GM23248 (cell line): ENCODE data around the gene NFKBIA. TPM values are rescaled to one million over a fixed set of nuclear protein-coding genes. Genes with fewer than 3 reads are reported as not detected.
"Not testable (repeated sequence)": the region's sequence is repeated elsewhere in the genome, so short reads cannot be mapped to it uniquely, and the experiment has no call there.

Experiments
- DNase-seq: peaks from one replicate; pipeline ENCODE4 v3.0.0-alpha.2; 2015
- H2AFZ ChIP-seq: fragments of 200-600 bp; sonication (generic); 2 replicates; pipeline ENCODE4 v1.6.1; 2016; ENCODE audit warnings: antibody characterized with exemption
- H3F3A ChIP-seq: fragments of 200-600 bp; sonication (generic); 2 replicates; pipeline ENCODE4 v1.6.1; 2016; ENCODE audit warnings: mild to moderate bottlenecking, antibody characterized with exemption, mixed run types; ENCODE audit not compliant: insufficient read depth
- H3K27ac ChIP-seq: fragments of 200-600 bp; sonication (generic); 2 replicates; pipeline ENCODE4 v1.5.1; 2016; ENCODE audit warnings: mild to moderate bottlenecking
- H3K27me3 ChIP-seq: fragments of 200-600 bp; sonication (generic); replicated peaks from 2 replicates; pipeline ENCODE4 v1.6.1; 2016; ENCODE audit warnings: mild to moderate bottlenecking; ENCODE audit not compliant: insufficient read depth
- H3K36me3 ChIP-seq: fragments of 200-600 bp; sonication (generic); 2 replicates; pipeline ENCODE4 v1.6.1; 2016; ENCODE audit warnings: low read depth, mild to moderate bottlenecking
- H3K4me1 ChIP-seq: fragments of 200-600 bp; sonication (generic); 2 replicates; pipeline ENCODE4 v1.6.1; 2016; ENCODE audit warnings: mild to moderate bottlenecking; ENCODE audit not compliant: insufficient read depth
- H3K4me2 ChIP-seq: fragments of 200-600 bp; sonication (generic); one replicate; pipeline ENCODE4 v1.6.1; 2016; ENCODE audit warnings: mild to moderate bottlenecking; ENCODE audit not compliant: unreplicated experiment
- H3K4me3 ChIP-seq: fragments of 200-600 bp; sonication (generic); 2 replicates; pipeline ENCODE4 v1.5.1; 2016; ENCODE audit warnings: mild to moderate bottlenecking
- H3K79me2 ChIP-seq: fragments of 200-600 bp; sonication (generic); 2 replicates; pipeline ENCODE4 v1.6.1; 2016; ENCODE audit warnings: mild to moderate bottlenecking; ENCODE audit not compliant: insufficient read depth
- H3K9ac ChIP-seq: fragments of 200-600 bp; sonication (generic); 2 replicates; pipeline ENCODE4 v1.6.1; 2016; ENCODE audit warnings: mild to moderate bottlenecking
- H3K9me2 ChIP-seq: fragments of 200-600 bp; sonication (generic); 2 replicates; pipeline ENCODE4 v1.6.1; 2016; ENCODE audit warnings: mixed run types, mild to moderate bottlenecking, moderate library complexity; ENCODE audit not compliant: insufficient read depth
- H3K9me3 ChIP-seq: fragments of 200-600 bp; sonication (generic); one replicate; pipeline ENCODE4 v1.6.1; 2017; ENCODE audit warnings: low read depth
- H4K20me1 ChIP-seq: fragments of 200-600 bp; sonication (generic); 2 replicates; pipeline ENCODE4 v1.6.0; 2016; ENCODE audit not compliant: insufficient read depth
- EZH2 ChIP-seq: fragments of 200-600 bp; sonication (generic); IDR thresholded peaks from 2 replicates; pipeline ENCODE4 v1.6.1; 2018; ENCODE audit warnings: antibody characterized with exemption, mild to moderate bottlenecking; ENCODE audit not compliant: insufficient read depth, poor library complexity, severe bottlenecking
- EZH2phosphoT487 ChIP-seq: fragments of 200-600 bp; sonication (generic); IDR thresholded peaks from 2 replicates; pipeline ENCODE4 v1.6.1; 2018; ENCODE audit warnings: antibody characterized with exemption, moderate library complexity, mild to moderate bottlenecking, low read depth; ENCODE audit not compliant: insufficient read depth
- WGBS, 2 experiments: methylation state at CpG; one replicate each; pipeline ENCODE4 v1.1.6; 2015 to 2017; ENCODE audit warnings: low lambda C conversion rate in 2 of 2, low coverage in 1 of 2; ENCODE audit errors: missing lambda C conversion rate in 2 of 2; 5-methylcytosine and 5-hydroxymethylcytosine counted together
- in situ Hi-C: fragments of 300-500 bp; cut with MboI; formaldehyde crosslinking; loops from 2 replicates; pipeline ENCODE4 v1.15.0; 2020
- polyA plus RNA-seq: library from polyadenylated mRNA; unstranded; fragments of >200 nt; fragmentation: Nextera tagmentation; extraction: Ambion mirVana; gene quantifications from 2 replicates; pipeline ENCODE4 v1.2.1, GENCODE V29; 2016
- total RNA-seq: library from RNA; depleted of rRNA; stranded (reverse); fragments of >200 nt; shearing (Covaris generic); gene quantifications from 2 replicates; pipeline ENCODE4 v1.2.3, GENCODE V29; 2014

The NFKBIA gene
- total and polyA plus RNA-seq, 2 experiments from 2014 or later, result 40.2 to 60.4 TPM

DNA sequence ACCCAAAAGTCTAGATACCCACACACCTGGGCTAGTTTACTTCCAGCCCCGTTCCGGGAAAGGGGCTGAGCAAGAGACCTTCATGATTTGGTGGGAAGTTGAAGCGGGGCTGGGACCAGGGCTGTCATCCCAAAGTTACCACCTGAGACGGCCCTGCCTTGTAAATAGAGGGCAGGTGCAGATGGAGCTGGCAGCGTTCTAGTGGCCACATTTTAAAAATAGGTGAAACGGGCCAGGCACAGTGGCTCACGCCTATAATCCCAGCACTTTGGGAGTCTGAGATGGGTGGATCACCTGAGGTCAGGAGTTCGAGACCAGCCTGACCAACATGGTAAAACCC is 43.4 kb downstream of the NFKBIA start:
- WGBS, 2 experiments, result 79 to 80% methylated on average over 8 of the region's 8 CpGs
- no peaks in the 10 kb centered on the region for H3K9me2 ChIP-seq
- H3K4me3 ChIP-seq, result no peak overlapping the region
- H4K20me1 ChIP-seq, result no peaks in the 10 kb centered on the region
- H3K4me2 ChIP-seq, result no peak overlapping the region
- TF ChIP-seq EZH2phosphoT487 (no peak), EZH2 (no peak)
- H3K79me2 ChIP-seq, result no peaks in the 10 kb centered on the region
- H3K9ac ChIP-seq, result no peak overlapping the region
- no peaks in the 10 kb centered on the region for H3K9me3 ChIP-seq
- no peaks in the 10 kb centered on the region for H3K36me3 ChIP-seq
- in situ Hi-C loops, result no loop called here
- no peak for DNase-seq
- peaks cover 20% of the 10 kb centered on the region for H3K4me1 ChIP-seq
- H3F3A ChIP-seq, result peaks cover 13% of the 10 kb centered on the region
- H2AFZ ChIP-seq, result no peak overlapping the region
- no peaks in the 10 kb centered on the region for H3K27me3 ChIP-seq
- H3K27ac ChIP-seq, result no peak overlapping the region

DNA sequence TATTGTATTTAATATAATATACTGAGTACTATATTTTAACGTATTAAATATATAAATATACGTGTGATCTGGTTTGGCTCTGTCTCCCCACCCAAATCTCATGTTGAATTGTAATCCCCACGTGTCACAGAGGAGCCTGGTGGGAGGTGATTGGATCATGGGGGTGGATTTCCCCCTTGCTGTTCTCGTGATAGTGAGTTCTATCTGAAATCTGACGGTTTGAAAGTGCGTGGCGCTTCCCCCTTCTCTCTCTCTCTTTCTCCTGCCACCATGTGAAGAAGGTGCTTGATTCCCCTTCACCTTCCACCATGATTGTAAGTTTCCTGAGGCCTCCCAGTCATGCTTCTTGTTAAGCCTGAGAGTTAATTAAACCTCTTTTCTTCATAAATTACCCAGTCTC is 44.9 kb downstream of the NFKBIA start:
- WGBS, 2 experiments, result 78 to 85% methylated on average over 7 of the region's 7 CpGs
- H4K20me1 ChIP-seq, in situ Hi-C loops, H3F3A ChIP-seq, H3K4me2 ChIP-seq, H3K4me3 ChIP-seq, H3K36me3 ChIP-seq, H3K4me1 ChIP-seq, H3K9me3 ChIP-seq, DNase-seq, H3K9ac ChIP-seq, H3K9me2 ChIP-seq, H3K27ac ChIP-seq, H2AFZ ChIP-seq, H3K79me2 ChIP-seq, H3K27me3 ChIP-seq: not testable (repeated sequence)

DNA sequence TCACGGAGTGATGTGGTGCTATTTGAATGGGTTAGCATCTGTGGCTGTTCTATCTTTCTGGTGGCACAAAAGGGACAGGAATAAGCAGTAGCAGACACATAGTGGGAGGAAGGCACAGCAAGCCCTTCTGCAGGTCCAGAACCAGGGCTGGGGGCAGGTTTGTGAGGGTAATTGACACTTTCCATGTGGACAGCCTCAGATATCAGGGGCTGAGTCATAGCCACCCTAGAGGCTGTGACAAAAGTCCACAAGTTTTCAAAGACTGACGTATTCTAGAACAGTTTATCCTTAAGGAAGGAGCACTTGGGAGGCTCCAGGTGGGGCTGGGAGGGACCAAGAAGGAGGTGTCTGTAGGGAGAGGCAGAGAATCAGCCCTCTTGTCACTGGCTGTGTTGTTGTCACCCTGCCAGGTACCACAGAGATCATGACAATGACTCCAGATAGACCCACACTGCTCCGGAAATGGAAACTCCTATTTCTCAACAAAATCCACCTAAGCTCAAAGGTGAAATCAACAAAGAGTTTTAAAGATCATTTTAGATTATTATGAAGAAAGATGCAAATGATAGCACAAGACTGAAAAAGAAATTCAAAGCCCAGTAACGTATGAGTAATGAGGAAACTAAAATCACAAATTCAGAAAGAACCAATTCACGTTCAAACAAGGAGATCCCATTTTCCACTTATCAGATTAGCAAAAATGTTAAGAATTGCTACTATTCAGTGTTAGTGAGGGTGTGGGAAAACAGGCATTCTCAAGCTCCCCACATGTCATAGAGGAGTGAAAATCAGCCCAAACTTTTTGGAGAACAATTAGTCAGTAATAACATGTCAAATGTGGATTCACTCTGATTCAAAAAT is 48.3 kb downstream of the NFKBIA start:
- no peak overlapping the region for H3K27ac ChIP-seq
- H3F3A ChIP-seq, result peaks cover 4% of the 10 kb centered on the region
- H3K36me3 ChIP-seq, result no peaks in the 10 kb centered on the region
- no peak overlapping the region for H2AFZ ChIP-seq
- H3K4me3 ChIP-seq, result no peak overlapping the region
- 52 to 59% methylated on average over 5 of the region's 5 CpGs for WGBS, 2 experiments
- H3K4me2 ChIP-seq, result peak overlapping the region; percentile 21
- in situ Hi-C loops, result no loop called here
- no peaks in the 10 kb centered on the region for H3K9me2 ChIP-seq
- peaks cover 9% of the 10 kb centered on the region; the same call in 1 of the 2 replicates for H3K4me1 ChIP-seq
- no peaks in the 10 kb centered on the region for H3K79me2 ChIP-seq
- DNase-seq, result peak; percentile 60
- H4K20me1 ChIP-seq, result no peaks in the 10 kb centered on the region
- no peak overlapping the region for H3K9ac ChIP-seq
- no peaks in the 10 kb centered on the region for H3K27me3 ChIP-seq
- H3K9me3 ChIP-seq, result no peaks in the 10 kb centered on the region
- TF ChIP-seq EZH2, result no peak
- TF ChIP-seq EZH2phosphoT487, result no peak

DNA sequence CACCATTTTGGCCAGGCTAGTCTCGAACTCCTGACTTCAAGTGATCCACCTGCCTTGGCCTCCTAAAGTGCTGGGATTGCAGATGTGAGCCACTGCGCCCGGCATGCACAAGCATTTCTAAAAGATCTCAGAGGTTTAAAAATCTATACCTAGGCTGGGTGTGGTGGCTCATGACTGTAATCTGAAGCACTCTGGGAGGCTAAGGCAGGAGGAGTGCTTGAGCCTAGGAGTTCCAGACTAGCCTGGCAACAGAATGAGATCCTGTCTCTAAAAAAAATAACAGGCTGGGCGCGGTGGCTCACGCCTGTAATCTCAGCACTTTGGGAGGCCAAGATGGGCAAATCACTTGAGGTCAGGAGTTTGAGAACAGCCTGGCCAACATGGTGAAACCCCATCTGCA is 49.3 kb downstream of the NFKBIA start:
- H3K9me2 ChIP-seq, in situ Hi-C loops, H4K20me1 ChIP-seq, H3F3A ChIP-seq, H2AFZ ChIP-seq, DNase-seq, H3K9me3 ChIP-seq, H3K4me1 ChIP-seq, H3K27ac ChIP-seq, H3K4me2 ChIP-seq, H3K9ac ChIP-seq, H3K79me2 ChIP-seq, H3K36me3 ChIP-seq, H3K4me3 ChIP-seq, H3K27me3 ChIP-seq: not testable (repeated sequence)
- WGBS, 2 experiments, result 94 to 96% methylated on average over 6 of the region's 6 CpGs
